Endothelial cell (in vitro differentiated cells): ENCODE results near the gene SRRT. TPM values are rescaled to one million over a fixed set of nuclear protein-coding genes. Genes with fewer than 3 reads are reported as not detected.

Experiments
- DNase-seq: peaks from one replicate; pipeline ENCODE4 v3.0.0; 2021; ENCODE audit warnings: low spot score
- H3K27ac Mint-ChIP-seq: one replicate; pipeline ENCODE4 v1.8.0; 2021; ENCODE audit warnings: mixed read lengths, inconsistent platforms; ENCODE audit not compliant: unreplicated experiment
- H3K27me3 Mint-ChIP-seq: one replicate; pipeline ENCODE4 v1.8.0; 2021; ENCODE audit warnings: mild to moderate bottlenecking, moderate library complexity, mixed read lengths, inconsistent platforms; ENCODE audit not compliant: unreplicated experiment
- H3K36me3 Mint-ChIP-seq: one replicate; pipeline ENCODE4 v1.8.0; 2021; ENCODE audit warnings: mild to moderate bottlenecking, low read depth, mixed read lengths, inconsistent platforms; ENCODE audit not compliant: unreplicated experiment
- H3K4me1 Mint-ChIP-seq: one replicate; pipeline ENCODE4 v1.8.0; 2021; ENCODE audit warnings: mild to moderate bottlenecking, mixed read lengths, inconsistent platforms; ENCODE audit not compliant: unreplicated experiment
- H3K4me3 Mint-ChIP-seq: one replicate; pipeline ENCODE4 v1.8.0; 2021; ENCODE audit warnings: mild to moderate bottlenecking, mixed read lengths, inconsistent platforms; ENCODE audit not compliant: unreplicated experiment
- H3K9me3 Mint-ChIP-seq: one replicate; pipeline ENCODE4 v1.8.0; 2021; ENCODE audit warnings: mixed read lengths, inconsistent platforms; ENCODE audit not compliant: unreplicated experiment
- CTCF ChIP-seq: fragments of 200-600 bp; sonication (generic); IDR thresholded peaks from one replicate; pipeline ENCODE4 v1.5.0; 2021; ENCODE audit warnings: antibody characterized with exemption; ENCODE audit not compliant: unreplicated experiment
- total RNA-seq: library from RNA; stranded (reverse); fragmentation: NEBNext Ultra II Directional; extraction: Animal tissue kit (Norgen Biotek cat#: 25700); gene quantifications from one replicate; pipeline ENCODE4 v1.2.1, GENCODE V29; 2021; ENCODE audit not compliant: unreplicated experiment

SRRT gene
- total RNA-seq, 1 donor from 2014 or later = 173 TPM

- Mint-ChIP-seq H3K4me3 (peak within 1 kb of the TSS; percentile 100), H3K27ac (peak within 1 kb of the TSS; percentile 99), H3K4me1 (peaks cover 32% of the 10 kb centered on the region), H3K36me3 (peaks cover 31% of the 10 kb centered on the region), H3K9me3 (peaks cover 4% of the 10 kb centered on the region), H3K27me3 (peaks cover 19% of the 10 kb centered on the region)
- DNase-seq = peak; percentile 87
- peak; percentile 14 for TF ChIP-seq CTCF
Observed at GRCh38 chr7:100827330-100828226, 47.3 kb upstream of the SRRT start, which contains the start of gene EPHB4. TSS of gene EPHB4 (minus strand) at chr7:100827523. CDS start at chr7:100827030, 493 bp downstream.

- peak overlapping the region; percentile 94 for H3K27ac Mint-ChIP-seq
- peak overlapping the region; percentile 99 for H3K4me3 Mint-ChIP-seq
- peaks cover 18% of the 10 kb centered on the region for H3K27me3 Mint-ChIP-seq
- no peak for TF ChIP-seq CTCF
- peak; percentile 73 for DNase-seq
- peaks cover 24% of the 10 kb centered on the region for H3K36me3 Mint-ChIP-seq
- H3K4me1 Mint-ChIP-seq = peaks cover 34% of the 10 kb centered on the region
- peaks cover 4% of the 10 kb centered on the region for H3K9me3 Mint-ChIP-seq
Observed at GRCh38 chr7:100829150-100829716, 45.7 kb upstream of the SRRT start.

GRCh38 chr7:100830396-100830795 is 44.5 kb upstream of the SRRT start:
- no peak for TF ChIP-seq CTCF
- Mint-ChIP-seq H3K27ac (peak overlapping the region; percentile 30), H3K36me3 (peaks cover 20% of the 10 kb centered on the region), H3K4me3 (no peak overlapping the region), H3K27me3 (peaks cover 22% of the 10 kb centered on the region), H3K4me1 (peaks cover 35% of the 10 kb centered on the region), H3K9me3 (peaks cover 4% of the 10 kb centered on the region)
- no peak for DNase-seq

- TF ChIP-seq CTCF = no peak
- no peaks in the 10 kb centered on the region for H3K9me3 Mint-ChIP-seq
- peaks cover 31% of the 10 kb centered on the region for H3K4me1 Mint-ChIP-seq
- no peak overlapping the region for H3K27ac Mint-ChIP-seq
- no peak overlapping the region for H3K4me3 Mint-ChIP-seq
- DNase-seq = no peak
- peaks cover 9% of the 10 kb centered on the region for H3K36me3 Mint-ChIP-seq
- peaks cover 16% of the 10 kb centered on the region for H3K27me3 Mint-ChIP-seq
Observed at GRCh38 chr7:100832281-100832633, 42.6 kb upstream of the SRRT start.
